Ovary (tissue), 9 donors: ENCODE measurements around the gene TPM1. TPM values are rescaled to one million over a fixed set of nuclear protein-coding genes. Genes with fewer than 3 reads are reported as not detected.

Source experiments
- DNase-seq, 5 donors: peaks; one replicate each; pipeline ENCODE4 v3.0.0-alpha.2; 2019 to 2020
- H3K27ac ChIP-seq, 2 donors: fragments of 200-600 bp; one replicate each; pipeline versions ENCODE4 v1.5.1 to v1.8.0; 2019 to 2022
- H3K27me3 ChIP-seq: fragments of 200-600 bp; one replicate; pipeline ENCODE4 v1.8.0; 2022
- H3K36me3 ChIP-seq: fragments of 200-600 bp; sonication (generic); one replicate; pipeline ENCODE4 v1.5.1; 2019
- H3K4me1 ChIP-seq: one replicate; pipeline ENCODE4 v1.8.1; 2013; ENCODE audit warnings: mild to moderate bottlenecking, moderate library complexity; ENCODE audit not compliant: insufficient read depth
- H3K4me3 ChIP-seq: fragments of 200-600 bp; sonication (generic); one replicate; pipeline ENCODE4 v1.5.1; 2017
- H3K9me3 ChIP-seq, 2 donors: fragments of 200-600 bp in 1 of 2; sonication (generic) in 1 of 2; one replicate each; pipeline versions ENCODE4 v1.5.1 to v1.8.1; 2013 to 2019; ENCODE audit warnings: mild to moderate bottlenecking in 1 of 2, moderate library complexity in 1 of 2
- CTCF ChIP-seq, 3 donors: fragments of 450-650 bp in 2 of 3; fragments of 200-600 bp in 1 of 3; IDR thresholded peaks; one replicate each; pipeline versions ENCODE4 v1.5.1 to v1.8.0; 2016 to 2022; ENCODE audit warnings: antibody characterized with exemption in 3 of 3, mild to moderate bottlenecking in 1 of 3
- EP300 ChIP-seq: sonication (generic); formaldehyde crosslinking; IDR thresholded peaks from one replicate; pipeline ENCODE4 v1.6.1; 2017; ENCODE audit warnings: antibody characterized with exemption
- POLR2A ChIP-seq: fragments of 450-650 bp; IDR thresholded peaks from one replicate; pipeline ENCODE4 v1.6.1; 2017; ENCODE audit warnings: antibody characterized with exemption, mild to moderate bottlenecking, moderate library complexity
- WGBS, 3 donors: extraction: QIAGEN DNeasy Blood & Tissue Kit in 1 of 3; methylation state at CpG; one replicate each; pipeline versions ENCODE4 v1.1.5 to v1.1.7; 2013 to 2017; 5-methylcytosine and 5-hydroxymethylcytosine counted together
- intact Hi-C, 4 donors: fragments of 100-400 bp; cut with DNase I; formaldehyde crosslinking; loops; one replicate each; pipeline versions ENCODE4 v1.11.0 to v1.15.1; 2022 to 2023
- polyA plus RNA-seq, 2 donors: library from polyadenylated mRNA; stranded (reverse); fragments of 200-250 nt in 1 of 2; fragments of 350-450 nt in 1 of 2; fragmentation: Illumina TruSeq in 1 of 2; extraction: RNeasy Lipid Tissue Mini Kit (QIAGEN cat#74804) in 1 of 2; gene quantifications; one replicate each; pipeline ENCODE4 v1.2.3, GENCODE V29; 2013 to 2014
- total RNA-seq, 7 donors: library from RNA; depleted of rRNA in 2 of 7; stranded (reverse); fragments of >200 nt in 2 of 7; fragmentation: NEBNext Ultra II Directional in 3 of 7; extraction: Animal tissue kit (Norgen Biotek cat#: 25700) in 3 of 7; gene quantifications; one replicate each; pipeline versions ENCODE4 v1.1.0 to v1.2.4, GENCODE V29; 2016 to 2023
- donor health status: DM: no; HTN: no; CAD: no; lungs with moderate emphysema.
- donor health status: DM: no; HTN: no; CAD: no.
- donor health status: Bipolar disorder and iron deficiency.
- donor health status: DM: yes; HTN: yes; CAD: no.
- donor health status: DM: no; HTN: no; CAD: no.
- donor health status: DM: yes; HTN: yes; CAD: no.

Gene TPM1
- total and polyA plus RNA-seq, 9 donors, result 204 to 695 (median 332) TPM

- Histone ChIP-seq H3K4me1 (no peaks in the 10 kb centered on the region), H3K4me3 (peak overlapping the region; percentile 87), H3K27me3 (no peaks in the 10 kb centered on the region), H3K9me3 (no peaks in the 10 kb centered on the region), H3K36me3 (no peaks in the 10 kb centered on the region), H3K27ac (peak overlapping the region; percentile 6 to 73)
- intact Hi-C loops, result loop anchor here in 3 of 4 donors (5.0 to 10.0 kb wide), 7 partner anchors 94 to 259 kb away; partner anchors contain the start of gene RPS27L (in 1 of the 3)
- no peak for DNase-seq
- WGBS, 3 donors, result 44 to 57% (median 47%) methylated on average over 14 of the region's 14 CpGs
- TF ChIP-seq POLR2A, result no peak
- TF ChIP-seq EP300, result no peak
- TF ChIP-seq CTCF (IDR thresholded peaks at IDR 0.05), result no peak
Measured at GRCh38 chr15:63041402-63041973, 1.1 kb upstream of the TPM1 start.

- peak overlapping the region; percentile 3 to 73 for H3K27ac ChIP-seq
- intact Hi-C loops, result loop anchor here in 3 of 4 donors (5.0 to 10.0 kb wide), 7 partner anchors 96 to 261 kb away; partner anchors contain the start of gene RPS27L (in 1 of the 3)
- H3K9me3 ChIP-seq, result no peaks in the 10 kb centered on the region
- H3K27me3 ChIP-seq, result no peaks in the 10 kb centered on the region
- 0 to 1% (median 0%) methylated on average over 26 to 31 of the region's 31 CpGs for WGBS, 3 donors
- no peak for DNase-seq
- no peak for TF ChIP-seq EP300
- H3K36me3 ChIP-seq, result no peaks in the 10 kb centered on the region
- H3K4me3 ChIP-seq, result peak overlapping the region; percentile 87
- H3K4me1 ChIP-seq, result no peaks in the 10 kb centered on the region
Measured at GRCh38 chr15:63042877-63043334, 359 bp downstream of the TPM1 start.

- H3K36me3 ChIP-seq, result no peaks in the 10 kb centered on the region
- peak in 4 of 5 donors; percentile 35 to 63 (median 50) for DNase-seq
- peak overlapping the region; percentile 87 for H3K4me3 ChIP-seq
- no peaks in the 10 kb centered on the region for H3K27me3 ChIP-seq
- intact Hi-C loops, result loop anchor here in 3 of 4 donors (5.0 to 10.0 kb wide), 7 partner anchors 96 to 261 kb away; partner anchors contain the start of gene RPS27L (in 1 of the 3)
- no peaks in the 10 kb centered on the region for H3K9me3 ChIP-seq
- H3K27ac ChIP-seq, result peak overlapping the region; percentile 3 to 73
- WGBS, 3 donors, result 1% methylated on average over 32 to 54 of the region's 54 CpGs
- no peaks in the 10 kb centered on the region for H3K4me1 ChIP-seq
- TF ChIP-seq EP300 (no peak), CTCF (IDR thresholded peaks at IDR 0.05) (no peak), POLR2A (no peak)
Measured at GRCh38 chr15:63043335-63044076, 959 bp downstream of the TPM1 start.

GRCh38 chr15:63044077-63044644 lies 1.6 kb downstream of the TPM1 start:
- intact Hi-C loops, result loop anchor here in 3 of 4 donors (5.0 to 10.0 kb wide), 7 partner anchors 97 to 262 kb away; partner anchors contain the start of gene RPS27L (in 1 of the 3)
- no peaks in the 10 kb centered on the region for H3K27me3 ChIP-seq
- no peaks in the 10 kb centered on the region for H3K36me3 ChIP-seq
- DNase-seq, result no peak
- H3K27ac ChIP-seq, result no peak overlapping the region
- no peak for TF ChIP-seq CTCF (IDR thresholded peaks at IDR 0.05)
- TF ChIP-seq POLR2A, result no peak
- TF ChIP-seq EP300, result no peak
- no peaks in the 10 kb centered on the region for H3K4me1 ChIP-seq
- 16 to 24% (median 17%) methylated on average over 7 of the region's 7 CpGs for WGBS, 3 donors
- no peaks in the 10 kb centered on the region for H3K9me3 ChIP-seq
- H3K4me3 ChIP-seq, result peak overlapping the region; percentile 87
